Measurements from ENCODE around the gene POLK.

DNA sequence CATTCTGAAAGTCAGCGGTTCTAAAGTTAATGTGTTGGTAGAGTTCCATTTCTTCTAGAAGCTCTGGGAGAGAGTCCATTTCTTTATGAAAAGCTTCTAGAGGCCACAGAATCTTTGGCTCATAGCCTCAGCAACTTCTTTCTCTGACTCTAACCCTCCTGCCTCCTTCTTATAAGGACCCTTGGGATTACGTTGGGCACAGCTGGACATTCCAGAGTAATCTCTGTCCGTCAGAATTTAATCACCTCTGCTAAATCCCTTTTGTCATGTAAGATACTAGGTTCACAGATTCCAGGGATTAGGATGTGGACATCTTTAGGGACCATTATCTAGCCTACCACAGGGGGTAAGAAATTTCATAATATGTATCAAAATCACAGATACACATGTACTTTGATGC, 77.0 kb downstream of the POLK start:
- TF ChIP-seq YY1 (IDR thresholded peaks at IDR 0.05; ENCODE audit: insufficient read depth, insufficient read length) (no peak), SUZ12 (IDR thresholded peaks at IDR 0.05; ENCODE audit: extremely low read depth, insufficient read depth, insufficient read length) (no peak), ZNF274 (IDR thresholded peaks at IDR 0.05; ENCODE audit: low read depth, low read length) (no peak)

Measured in NT2/D1 (cell line).